ENCODE data around the gene PLXNB3. TPM values are rescaled to one million over a fixed set of nuclear protein-coding genes. Genes with fewer than 3 reads are reported as not detected.

The PLXNB3 gene
- total RNA-seq, 4 donors from 2014 or later, result 2.7 to 25.6 (median 7.6) TPM

DNA sequence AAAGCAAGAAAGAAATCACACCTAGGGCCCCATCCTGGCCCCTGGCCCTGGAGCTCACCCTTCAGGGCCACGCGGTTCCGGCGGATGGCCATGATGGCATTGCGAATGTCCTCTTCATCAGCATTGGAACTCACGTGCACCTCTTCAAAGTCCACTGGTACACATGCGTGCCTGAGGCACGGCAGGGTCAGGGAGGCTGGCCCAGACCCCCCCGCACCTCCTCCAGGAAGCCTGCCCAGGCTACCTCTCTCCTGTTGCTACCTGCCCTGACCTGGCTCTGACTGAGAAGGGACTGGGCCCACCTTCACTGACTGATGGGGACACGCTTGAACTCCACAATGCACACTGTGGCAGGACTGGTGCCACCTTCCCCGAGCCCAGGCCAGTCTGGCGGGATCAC is 25.6 kb downstream of the PLXNB3 start:
- H3K27me3 ChIP-seq, result no peaks in the 10 kb centered on the region
- no peak overlapping the region for H3K4me3 ChIP-seq
- H3K9me3 ChIP-seq, result peaks cover 0 to 4% (median 0%) of the 10 kb centered on the region in 4 donors
- H3K27ac ChIP-seq, result no peak overlapping the region
- H3K4me1 ChIP-seq, result peaks cover 0 to 11% (median 0%) of the 10 kb centered on the region in 4 donors
- DNase-seq, result no peak
- TF ChIP-seq, protein P1, sequence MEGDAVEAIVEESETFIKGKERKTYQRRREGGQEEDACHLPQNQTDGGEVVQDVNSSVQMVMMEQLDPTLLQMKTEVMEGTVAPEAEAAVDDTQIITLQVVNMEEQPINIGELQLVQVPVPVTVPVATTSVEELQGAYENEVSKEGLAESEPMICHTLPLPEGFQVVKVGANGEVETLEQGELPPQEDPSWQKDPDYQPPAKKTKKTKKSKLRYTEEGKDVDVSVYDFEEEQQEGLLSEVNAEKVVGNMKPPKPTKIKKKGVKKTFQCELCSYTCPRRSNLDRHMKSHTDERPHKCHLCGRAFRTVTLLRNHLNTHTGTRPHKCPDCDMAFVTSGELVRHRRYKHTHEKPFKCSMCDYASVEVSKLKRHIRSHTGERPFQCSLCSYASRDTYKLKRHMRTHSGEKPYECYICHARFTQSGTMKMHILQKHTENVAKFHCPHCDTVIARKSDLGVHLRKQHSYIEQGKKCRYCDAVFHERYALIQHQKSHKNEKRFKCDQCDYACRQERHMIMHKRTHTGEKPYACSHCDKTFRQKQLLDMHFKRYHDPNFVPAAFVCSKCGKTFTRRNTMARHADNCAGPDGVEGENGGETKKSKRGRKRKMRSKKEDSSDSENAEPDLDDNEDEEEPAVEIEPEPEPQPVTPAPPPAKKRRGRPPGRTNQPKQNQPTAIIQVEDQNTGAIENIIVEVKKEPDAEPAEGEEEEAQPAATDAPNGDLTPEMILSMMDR (IDR thresholded peaks at IDR 0.05), result no peak
- TF ChIP-seq POLR2A (IDR thresholded peaks at IDR 0.05), result no peak
- peaks cover 0 to 45% (median 0%) of the 10 kb centered on the region in 3 donors for H3K36me3 ChIP-seq

GRCh38 chrX:153791104-153791852 is 27.2 kb downstream of the PLXNB3 start:
- TF ChIP-seq POLR2A (IDR thresholded peaks at IDR 0.05), result no peak
- TF ChIP-seq, protein P1 (IDR thresholded peaks at IDR 0.05), result no peak
- Histone ChIP-seq H3K9me3 (peaks cover 0 to 4% (median 0%) of the 10 kb centered on the region in 4 donors), H3K27me3 (no peaks in the 10 kb centered on the region), H3K27ac (no peak overlapping the region), H3K4me3 (no peak overlapping the region), H3K4me1 (peaks cover 0 to 20% (median 0%) of the 10 kb centered on the region in 4 donors), H3K36me3 (peaks cover 0 to 31% (median 0%) of the 10 kb centered on the region in 3 donors)
- DNase-seq, result no peak

- Histone ChIP-seq H3K4me1 (peaks cover 0 to 20% (median 0%) of the 10 kb centered on the region in 4 donors), H3K36me3 (peaks cover 0 to 27% (median 0%) of the 10 kb centered on the region in 3 donors), H3K4me3 (no peak overlapping the region), H3K27ac (no peak overlapping the region), H3K9me3 (peaks cover 0 to 4% (median 0%) of the 10 kb centered on the region in 4 donors), H3K27me3 (no peaks in the 10 kb centered on the region)
- no peak for DNase-seq
- no peak for TF ChIP-seq POLR2A (IDR thresholded peaks at IDR 0.05)
- TF ChIP-seq, protein P1 (IDR thresholded peaks at IDR 0.05), result no peak
These were observed 28.3 kb downstream of the PLXNB3 start for GRCh38 chrX:153792368-153792767.

- DNase-seq, result no peak
- H3K4me3 ChIP-seq, result peak overlapping the region; percentile 63 to 83 (median 68)
These were observed 29.2 kb downstream of the PLXNB3 start for GRCh38 chrX:153793291-153793690.

GRCh38 chrX:153794018-153794896 is 30.2 kb downstream of the PLXNB3 start, which contains the start of the genes IDH3G and SSR4:
Gene IDH3G (minus strand): TSS chrX:153794375. CDS start chrX:153794326, 49 bp downstream.
Gene SSR4 (plus strand): TSS chrX:153794668. CDS start chrX:153794688, 20 bp downstream.
- Histone ChIP-seq H3K27me3 (no peaks in the 10 kb centered on the region), H3K27ac (peak within 1 kb of the TSS; percentile 88 to 97 (median 94)), H3K4me3 (peak within 1 kb of the TSS; percentile 63 to 83 (median 68)), H3K36me3 (peaks cover 0 to 29% (median 0%) of the 10 kb centered on the region in 3 donors), H3K4me1 (peaks cover 0 to 20% (median 0%) of the 10 kb centered on the region in 4 donors), H3K9me3 (peaks cover 0 to 4% (median 0%) of the 10 kb centered on the region in 4 donors)
- DNase-seq, result peak; percentile 88 to 96 (median 92)
- TF ChIP-seq POLR2A (IDR thresholded peaks at IDR 0.05), result peak; percentile 8 to 44
- TF ChIP-seq, protein P1 (IDR thresholded peaks at IDR 0.05), result peak in 3 of 6 experiments; percentile 11 to 44 (median 24)

More at GRCh38 chrX:153793291-153793690, 29.2 kb downstream of the PLXNB3 start:
- Histone ChIP-seq H3K9me3 (peaks cover 0 to 4% (median 0%) of the 10 kb centered on the region in 4 donors), H3K27me3 (no peaks in the 10 kb centered on the region), H3K36me3 (peaks cover 0 to 29% (median 0%) of the 10 kb centered on the region in 3 donors), H3K27ac (peak overlapping the region; percentile 88 to 97 (median 94)), H3K4me1 (peaks cover 0 to 20% (median 0%) of the 10 kb centered on the region in 4 donors)
- TF ChIP-seq POLR2A (IDR thresholded peaks at IDR 0.05), result peak; percentile 24 to 35
- TF ChIP-seq, protein P1 (IDR thresholded peaks at IDR 0.05), result no peak
